ENCODE measurements around the gene VAC14. TPM values are rescaled to one million over a fixed set of nuclear protein-coding genes. Genes with fewer than 3 reads are reported as not detected.

The VAC14 gene
- total RNA-seq, 1 experiment from 2014 or later = 60.9 TPM

DNA sequence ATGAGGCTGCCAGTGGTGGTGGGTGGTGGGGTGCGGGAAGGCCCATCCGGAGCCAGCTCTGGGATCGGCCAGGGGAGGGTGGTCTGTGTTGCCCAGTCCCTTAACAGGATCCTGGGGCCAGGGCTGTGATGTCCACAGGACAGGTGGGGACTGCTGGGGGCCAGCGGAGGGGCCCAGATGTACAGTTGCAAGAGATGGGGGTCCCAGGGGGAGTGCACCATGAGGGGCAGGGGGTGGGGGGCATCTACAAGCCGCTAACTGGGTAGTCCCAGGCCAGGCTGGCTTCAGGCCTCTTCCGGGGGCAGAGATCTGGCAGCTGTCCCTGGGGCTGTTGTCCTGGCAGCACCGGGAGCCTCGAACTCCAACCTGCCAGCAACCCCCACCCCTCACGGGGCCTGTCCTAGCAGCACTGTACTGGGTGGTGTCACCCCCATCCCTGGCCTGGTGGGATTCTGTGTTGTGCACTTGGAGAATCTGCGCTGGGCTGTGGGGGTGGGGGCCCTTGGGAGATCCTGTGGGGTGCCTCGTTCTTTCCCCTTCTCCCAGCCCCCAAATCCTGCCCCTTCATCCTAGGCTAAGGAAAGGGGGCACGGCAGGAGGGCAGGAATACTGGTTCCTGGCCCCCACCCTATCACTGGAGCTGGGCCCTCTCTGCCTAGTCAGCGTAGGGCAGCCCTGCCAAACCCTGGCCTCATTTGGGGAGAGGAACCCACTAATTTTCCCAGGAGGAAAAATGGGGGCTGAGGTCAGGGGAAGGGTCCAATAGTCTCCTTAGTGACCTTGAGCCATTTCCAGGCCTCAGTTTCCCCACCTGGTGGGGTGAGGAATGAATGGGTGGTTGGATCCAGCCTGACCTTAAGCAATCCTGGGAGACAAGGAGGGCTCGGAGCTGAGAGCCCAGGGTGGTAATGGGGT is 116.6 kb downstream of the VAC14 start:
- in situ Hi-C loops (cut with HindIII; ENCODE audit: low pct_unique_long_range_greater_than_20kb, low sequenced_read_pairs) = no loop called here
- DNase-seq (ENCODE audit: low read depth, low spot score) = no peak

DNA sequence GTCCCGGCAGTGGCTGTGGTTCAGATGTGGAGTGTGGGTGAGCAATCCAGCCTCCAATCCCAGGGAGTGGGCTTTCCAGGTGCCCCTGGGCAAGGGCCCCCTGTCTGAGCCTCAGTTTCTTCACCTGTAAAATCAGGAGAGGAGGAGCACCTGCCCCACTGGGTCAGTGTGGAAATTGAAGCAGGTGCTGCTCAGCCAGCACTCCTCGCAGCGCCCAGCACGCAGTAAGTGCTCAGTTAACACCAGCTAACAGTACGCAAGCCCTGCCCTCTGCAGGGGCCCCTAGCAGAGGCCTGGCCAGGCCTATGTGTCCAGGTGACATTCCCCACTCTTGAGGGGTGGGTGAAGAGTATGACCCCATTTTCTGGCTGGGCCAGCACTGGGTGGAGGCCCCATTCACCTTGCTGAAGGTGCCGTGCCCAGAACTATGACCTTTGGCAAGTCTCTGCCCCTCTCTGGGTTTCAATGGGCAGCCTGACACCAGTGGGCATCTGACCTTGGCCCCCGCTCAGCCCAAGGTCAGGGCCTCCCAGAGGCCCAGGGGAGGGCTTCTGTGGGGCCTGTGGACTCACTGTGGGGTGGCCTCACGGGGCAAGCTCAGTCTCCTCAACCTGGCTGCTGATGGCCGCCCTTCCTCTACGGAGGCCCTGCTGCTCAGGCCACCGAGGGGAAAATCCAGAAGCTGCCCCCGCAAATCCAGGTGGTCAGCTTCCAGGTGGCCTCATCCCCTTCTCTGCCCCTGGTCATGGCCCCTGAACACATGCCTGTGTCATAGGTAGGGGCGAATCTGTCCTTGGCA is 117.6 kb downstream of the VAC14 start:
- in situ Hi-C loops (cut with HindIII; ENCODE audit: low pct_unique_long_range_greater_than_20kb, low sequenced_read_pairs) = no loop called here
- no peak for DNase-seq (ENCODE audit: low read depth, low spot score)

DNA sequence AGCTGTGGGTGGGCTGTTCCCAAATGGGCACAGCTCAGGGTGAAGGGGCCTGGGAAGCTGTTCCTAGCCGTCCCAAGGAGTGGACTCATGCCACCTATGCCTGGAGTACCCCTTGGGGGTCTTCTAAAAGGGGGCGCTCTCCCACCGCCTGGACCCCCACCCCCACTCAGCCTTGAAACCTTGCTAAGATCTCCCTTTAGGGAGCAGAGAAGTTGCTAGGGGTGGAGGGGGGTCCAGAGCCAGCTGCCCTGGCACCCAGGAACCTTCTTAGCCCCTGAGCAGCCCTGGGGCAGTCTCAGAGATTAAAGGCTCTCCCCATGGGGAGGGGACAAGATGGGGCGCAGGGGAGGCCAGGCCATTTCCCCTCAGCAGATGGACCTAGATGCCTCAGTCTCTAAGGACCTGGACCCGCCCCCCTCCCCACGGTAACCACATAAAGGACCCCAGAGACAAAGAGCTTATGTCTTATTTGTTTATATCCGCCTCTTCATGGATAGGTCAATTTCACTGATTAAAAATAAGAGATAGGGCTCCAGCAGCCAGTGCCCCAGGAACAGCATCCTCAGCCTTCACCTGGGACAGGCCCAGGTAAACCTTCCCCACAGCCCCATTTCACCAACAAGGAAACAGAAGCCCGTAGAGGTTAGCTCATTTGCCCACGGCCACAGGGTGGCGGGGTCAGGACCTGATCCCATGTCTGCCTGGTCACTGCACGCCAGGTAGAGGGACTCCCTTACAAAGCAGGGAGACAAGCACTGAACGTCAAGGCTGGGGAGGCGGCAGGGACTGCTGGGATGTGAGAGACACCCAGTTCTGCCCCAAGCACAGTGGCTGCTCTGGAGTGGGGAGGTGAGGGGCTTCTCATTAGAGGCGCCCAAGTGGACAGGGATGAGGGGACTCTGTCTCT is 118.5 kb downstream of the VAC14 start:
- in situ Hi-C loops (cut with HindIII; ENCODE audit: low pct_unique_long_range_greater_than_20kb, low sequenced_read_pairs) = no loop called here

DNA sequence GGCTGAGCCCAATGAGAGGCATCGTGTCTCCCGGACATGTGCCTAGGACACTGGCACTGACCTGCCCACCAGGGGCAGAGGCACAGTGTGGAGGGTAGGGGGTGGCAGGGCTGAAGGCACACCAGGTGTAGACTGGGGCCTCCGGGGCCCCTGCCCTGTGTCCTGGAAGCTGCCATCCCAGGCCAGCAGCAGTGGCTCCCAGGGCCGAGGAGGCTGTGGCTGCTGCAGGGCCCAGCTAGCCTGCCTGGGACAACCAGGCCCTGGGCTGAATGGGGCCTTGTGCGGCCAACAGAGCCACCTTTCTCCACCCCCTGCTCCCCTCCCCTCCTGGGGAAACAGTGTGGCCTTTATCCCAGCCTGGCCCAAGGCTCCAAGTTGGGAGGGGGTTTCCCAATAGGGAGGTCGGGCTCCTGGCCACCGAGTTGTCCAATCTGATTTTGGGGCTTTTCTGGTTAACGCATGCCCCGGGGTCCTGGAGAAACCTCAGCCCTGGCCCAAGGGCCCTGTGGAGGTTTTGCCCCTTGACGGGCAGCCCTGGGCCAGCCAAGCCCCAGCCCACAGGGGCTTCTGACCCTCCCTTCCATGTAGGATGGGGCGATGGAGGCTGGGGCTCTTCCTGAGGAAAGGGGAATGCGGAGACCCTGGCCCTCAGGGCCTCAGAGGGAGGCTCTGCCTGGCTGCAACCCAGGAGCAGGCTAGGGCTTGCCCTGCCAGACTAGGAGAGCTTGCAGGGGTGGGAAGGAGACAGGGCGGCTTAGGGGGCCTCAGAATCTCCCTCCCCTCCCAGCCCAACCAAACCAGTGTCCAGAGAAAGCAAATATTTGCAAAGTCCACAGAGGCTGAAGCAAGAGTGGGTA is 119.3 kb downstream of the VAC14 start:
- in situ Hi-C loops (cut with HindIII; ENCODE audit: low pct_unique_long_range_greater_than_20kb, low sequenced_read_pairs) = no loop called here
- peak; percentile 80 for DNase-seq (ENCODE audit: low read depth, low spot score)

More for the DNA sequence above, 118.5 kb downstream of the VAC14 start:
- DNase-seq (ENCODE audit: low read depth, low spot score) = no peak

DNA sequence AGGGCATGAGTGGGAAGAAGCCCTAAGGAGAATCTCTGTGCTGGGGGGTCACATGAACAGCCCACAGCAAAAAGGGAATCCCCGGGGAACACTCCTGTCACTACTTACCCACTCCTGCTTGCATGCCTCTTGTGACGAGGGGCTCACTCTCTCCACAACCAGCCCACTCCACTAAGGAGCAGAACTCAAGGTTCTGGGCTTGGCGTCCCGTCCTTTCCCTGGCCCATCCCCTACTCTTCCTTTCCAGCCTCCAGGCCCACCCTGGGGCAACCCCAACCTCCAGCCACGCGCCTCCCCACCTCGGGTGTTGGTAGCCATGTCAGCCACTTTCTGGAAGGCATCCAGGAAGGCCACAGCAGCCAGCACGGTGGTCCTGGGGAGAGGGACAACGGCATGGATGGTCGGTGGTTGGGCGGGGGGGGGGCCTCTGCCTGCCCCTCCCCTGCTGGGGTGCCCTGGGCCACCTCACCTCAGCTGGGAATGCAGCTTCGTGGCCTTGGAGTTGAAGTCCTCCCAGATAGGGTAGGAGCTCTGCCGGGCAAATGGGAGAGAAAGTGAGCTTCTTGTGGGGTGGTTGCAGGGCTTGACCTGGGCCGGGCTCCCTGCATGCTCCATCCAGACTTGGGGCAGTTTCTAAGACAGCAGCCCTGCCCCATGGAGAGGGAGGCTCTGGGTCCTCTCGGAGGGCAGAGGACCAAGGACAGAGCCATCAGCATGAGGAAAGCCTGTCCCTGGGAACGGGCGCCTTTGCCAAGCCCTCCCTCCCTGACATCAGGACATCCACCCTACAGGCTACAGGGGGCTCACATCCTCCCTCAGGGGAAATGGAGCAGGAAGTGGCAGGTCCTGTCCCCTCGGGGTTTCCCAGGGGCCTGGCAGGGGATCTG is 120.2 kb downstream of the VAC14 start:
- in situ Hi-C loops (cut with HindIII; ENCODE audit: low pct_unique_long_range_greater_than_20kb, low sequenced_read_pairs) = no loop called here

DNA sequence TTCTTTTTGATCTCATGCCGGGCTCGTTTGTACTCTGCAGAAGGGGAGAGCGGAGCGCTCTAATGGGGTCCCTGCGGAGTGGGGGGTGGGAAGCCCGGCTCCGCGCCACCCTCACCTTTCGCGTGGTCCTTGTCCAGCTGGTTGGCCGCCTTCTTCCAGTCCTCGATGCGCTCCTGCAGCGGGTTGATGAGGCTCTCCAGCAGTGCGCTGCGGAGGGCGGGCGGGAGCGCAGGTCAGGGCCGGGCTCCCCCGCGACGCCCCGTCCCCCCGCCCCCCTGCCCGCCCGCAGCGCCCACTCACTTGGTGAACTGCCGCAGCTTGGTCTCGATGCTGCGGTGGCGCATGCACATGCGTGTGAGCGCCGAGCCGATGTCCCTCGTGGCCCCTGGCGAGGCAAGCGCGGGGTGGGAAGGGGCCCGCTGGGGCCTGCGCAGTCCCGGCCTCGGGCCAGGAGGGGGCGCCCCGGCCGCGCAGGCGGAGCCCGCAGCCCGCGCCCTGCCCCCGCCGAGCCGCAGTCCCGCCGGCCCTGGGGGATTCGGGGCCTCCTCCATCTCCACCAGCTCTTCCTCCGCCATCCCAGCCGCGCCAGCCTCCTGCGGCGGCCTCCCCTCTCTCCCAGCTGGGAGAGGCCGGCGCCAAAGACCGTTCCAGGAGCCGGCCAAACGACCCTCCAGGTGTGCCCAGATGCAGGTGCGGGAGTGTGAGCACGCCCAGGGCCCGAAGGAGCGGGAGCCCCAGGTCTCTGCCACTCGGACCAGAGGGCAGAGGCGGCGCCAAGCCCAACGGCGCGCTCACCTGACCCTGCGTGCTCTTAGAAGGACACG is 121.1 kb downstream of the VAC14 start:
- no peak for DNase-seq (ENCODE audit: low read depth, low spot score)
- in situ Hi-C loops (cut with HindIII; ENCODE audit: low pct_unique_long_range_greater_than_20kb, low sequenced_read_pairs) = no loop called here

More for the DNA sequence above, 120.2 kb downstream of the VAC14 start:
- DNase-seq (ENCODE audit: low read depth, low spot score) = no peak

DNA sequence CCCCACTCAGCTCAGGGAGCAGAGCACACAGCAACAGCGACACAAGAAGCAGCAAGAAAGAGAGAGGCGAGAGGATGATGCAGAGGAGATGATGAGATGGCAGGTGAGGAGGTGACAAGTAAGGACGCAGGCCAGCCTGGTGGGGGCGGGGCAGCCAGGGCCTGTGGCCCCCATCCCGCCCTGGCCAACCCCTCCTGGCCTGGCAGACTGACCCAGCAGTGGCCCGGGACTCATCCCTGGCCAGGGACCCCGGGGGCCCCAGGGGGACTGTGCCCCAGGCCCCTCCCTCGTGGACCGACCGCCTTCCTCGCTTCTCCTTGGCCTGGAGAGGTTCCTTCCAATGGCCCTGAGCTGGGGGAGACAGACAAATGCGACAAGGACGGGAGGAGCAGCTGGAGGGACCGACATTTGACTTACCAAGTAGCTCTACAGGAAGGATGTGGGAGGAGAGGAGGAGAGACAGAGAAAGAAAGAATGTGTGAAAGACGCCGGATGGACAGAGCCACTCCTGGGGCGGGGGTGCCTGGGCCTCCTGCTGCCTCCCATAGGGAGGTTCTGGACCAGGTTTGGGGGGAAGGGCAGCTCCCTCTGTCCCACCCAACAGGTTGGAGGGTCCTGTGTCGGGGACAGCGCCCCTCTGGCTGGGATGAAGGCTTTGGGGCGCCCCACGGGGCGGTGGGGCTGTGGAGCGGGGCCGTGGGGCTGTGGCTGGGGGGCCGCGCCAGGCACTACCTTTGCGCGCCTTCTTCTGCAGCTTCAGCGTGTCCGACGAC is 121.9 kb downstream of the VAC14 start:
- DNase-seq (ENCODE audit: low read depth, low spot score) = no peak
- in situ Hi-C loops (cut with HindIII; ENCODE audit: low pct_unique_long_range_greater_than_20kb, low sequenced_read_pairs) = no loop called here

DNA sequence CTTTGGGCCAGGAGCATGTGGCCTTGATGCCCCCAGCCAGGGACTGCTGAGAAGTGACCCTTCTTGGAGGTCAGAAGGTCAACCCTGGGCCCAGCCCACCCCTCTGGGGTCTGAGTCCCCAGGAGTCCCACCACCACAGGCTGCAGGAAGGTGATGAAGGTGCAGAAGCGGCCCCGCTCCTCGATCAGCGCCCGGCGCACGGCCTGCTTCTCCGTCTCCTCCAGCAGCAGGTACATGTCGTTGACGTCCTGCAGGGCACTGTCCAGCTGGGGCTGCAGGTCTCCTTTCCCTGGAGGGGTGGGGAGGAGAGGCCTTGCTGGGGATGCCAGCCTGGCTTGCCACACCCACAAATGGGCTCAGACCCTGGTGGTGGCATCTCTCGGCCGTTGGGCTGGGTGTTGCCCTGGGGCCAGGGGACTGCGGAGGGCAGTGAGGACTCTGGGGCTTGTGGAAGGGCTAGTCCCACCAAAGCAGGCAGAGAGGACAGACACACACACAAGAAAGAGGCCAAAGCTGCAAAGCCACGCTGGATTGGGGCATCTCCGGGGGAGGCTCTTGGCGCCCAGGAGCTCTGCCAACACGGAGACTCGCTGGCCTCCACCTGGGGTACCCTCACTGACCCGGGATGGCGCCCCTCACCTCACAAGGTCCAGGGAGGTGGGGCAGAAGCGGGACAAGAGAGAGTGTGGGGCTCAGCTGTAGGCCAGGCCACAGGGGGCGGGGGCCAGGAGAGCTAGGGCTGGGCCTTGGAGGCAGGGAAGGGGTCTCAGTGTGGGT is 122.6 kb downstream of the VAC14 start:
- no peak for DNase-seq (ENCODE audit: low read depth, low spot score)
- in situ Hi-C loops (cut with HindIII; ENCODE audit: low pct_unique_long_range_greater_than_20kb, low sequenced_read_pairs) = no loop called here

DNA sequence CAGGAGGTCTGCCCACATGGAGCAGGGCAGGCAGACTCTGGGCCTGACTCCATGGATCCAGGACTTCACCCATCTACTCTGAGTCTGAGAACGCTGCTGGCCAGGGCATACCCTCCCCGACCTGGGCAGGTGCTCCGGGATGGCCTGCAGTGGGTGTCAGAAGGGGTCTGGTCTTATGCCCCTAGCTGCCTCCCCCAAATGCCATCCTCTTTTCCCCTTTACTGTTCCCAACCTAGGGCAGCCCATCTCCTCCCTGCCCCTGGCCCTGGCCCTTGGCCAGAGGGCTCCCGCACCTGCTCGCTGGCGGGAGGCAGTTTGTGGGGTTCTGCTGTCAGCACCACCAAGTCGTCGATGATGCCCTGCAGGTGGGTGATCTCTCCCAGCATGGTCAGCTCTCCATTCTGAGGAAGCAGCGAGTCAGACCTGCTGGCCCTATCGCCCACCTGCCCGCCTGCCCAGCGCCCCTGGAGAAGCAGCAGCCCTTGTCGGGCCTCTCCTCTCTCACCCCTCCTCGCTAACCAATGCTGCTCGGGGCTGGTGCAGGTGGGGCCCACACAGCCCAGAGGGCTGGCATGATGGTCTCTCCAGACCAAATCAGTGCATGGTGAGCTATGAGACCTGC is 123.3 kb downstream of the VAC14 start:
- no peak for DNase-seq (ENCODE audit: low read depth, low spot score)
- in situ Hi-C loops (cut with HindIII; ENCODE audit: low pct_unique_long_range_greater_than_20kb, low sequenced_read_pairs) = no loop called here

DNA sequence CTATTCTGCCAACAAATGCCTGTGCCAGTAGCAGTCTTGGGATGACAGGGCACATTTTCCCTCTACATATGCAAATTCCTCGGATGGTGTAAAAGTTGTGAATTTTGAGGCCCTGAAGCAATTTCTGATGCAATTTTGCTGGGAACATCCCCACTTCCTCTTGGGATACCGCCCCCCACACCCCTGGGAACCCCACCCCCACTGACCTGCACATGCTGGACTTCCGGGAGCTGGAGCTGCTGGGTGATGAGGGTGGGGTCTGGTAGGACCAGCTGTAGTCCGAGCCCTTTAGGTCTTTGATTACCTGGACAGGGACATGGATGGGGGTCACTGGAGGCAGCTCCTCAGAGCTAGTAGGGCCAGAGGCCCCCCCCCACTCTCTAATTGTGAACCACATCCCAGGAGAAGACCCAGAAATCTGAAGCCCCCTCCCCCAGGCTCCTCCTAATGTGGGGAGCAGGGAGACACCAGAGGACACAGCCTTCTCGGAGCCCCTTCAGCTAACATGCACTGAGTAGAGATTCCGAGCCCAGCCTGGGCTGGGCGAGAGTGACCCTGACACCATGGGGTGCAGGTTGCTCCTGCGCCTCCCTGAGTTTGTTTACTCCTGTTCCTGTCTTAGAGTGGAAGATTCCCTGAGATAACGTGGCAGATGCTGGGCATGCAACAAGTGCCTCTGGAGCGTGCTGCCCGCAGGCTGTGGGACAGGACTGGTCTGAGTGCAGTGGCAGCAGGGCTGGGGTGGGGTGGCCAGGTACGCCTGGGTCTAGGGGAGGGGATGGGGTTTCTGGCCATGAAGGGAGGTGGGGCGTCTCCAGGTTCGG is 124.1 kb downstream of the VAC14 start:
- no peak for DNase-seq (ENCODE audit: low read depth, low spot score)
- in situ Hi-C loops (cut with HindIII; ENCODE audit: low pct_unique_long_range_greater_than_20kb, low sequenced_read_pairs) = no loop called here

DNA sequence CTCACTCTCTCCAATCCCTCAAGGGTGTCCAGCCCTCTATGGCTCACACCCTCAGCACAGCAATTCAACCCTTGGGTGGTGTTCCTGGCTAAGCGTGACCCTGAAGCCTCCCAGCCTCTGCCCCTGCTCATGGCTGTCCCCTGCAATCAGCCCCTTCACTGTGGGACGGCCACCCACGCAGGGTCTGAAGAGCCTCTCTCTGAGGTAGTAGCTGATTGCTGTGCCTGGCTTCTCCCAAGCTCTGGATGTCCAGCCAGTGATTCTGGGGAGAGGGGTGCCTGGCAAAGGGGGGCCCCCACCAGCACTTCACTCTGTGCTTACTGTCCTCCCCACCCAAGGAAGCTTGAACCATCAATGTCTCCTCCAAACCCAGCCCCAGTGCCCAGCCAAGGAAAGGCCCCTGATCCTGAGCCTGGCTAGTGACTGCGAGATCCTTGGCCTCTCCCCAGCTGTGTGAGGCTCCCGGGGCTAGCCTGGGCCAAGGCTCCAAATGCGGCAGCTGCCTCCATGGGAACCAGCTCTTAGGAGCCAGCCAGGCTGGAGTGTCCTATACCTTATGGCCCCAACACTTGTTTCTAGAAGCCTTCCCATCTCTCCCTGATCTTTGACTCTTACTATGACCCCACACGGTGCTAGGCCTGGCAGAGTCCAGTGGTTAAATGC is 125.0 kb downstream of the VAC14 start:
- in situ Hi-C loops (cut with HindIII; ENCODE audit: low pct_unique_long_range_greater_than_20kb, low sequenced_read_pairs) = no loop called here
- DNase-seq (ENCODE audit: low read depth, low spot score) = no peak

DNA sequence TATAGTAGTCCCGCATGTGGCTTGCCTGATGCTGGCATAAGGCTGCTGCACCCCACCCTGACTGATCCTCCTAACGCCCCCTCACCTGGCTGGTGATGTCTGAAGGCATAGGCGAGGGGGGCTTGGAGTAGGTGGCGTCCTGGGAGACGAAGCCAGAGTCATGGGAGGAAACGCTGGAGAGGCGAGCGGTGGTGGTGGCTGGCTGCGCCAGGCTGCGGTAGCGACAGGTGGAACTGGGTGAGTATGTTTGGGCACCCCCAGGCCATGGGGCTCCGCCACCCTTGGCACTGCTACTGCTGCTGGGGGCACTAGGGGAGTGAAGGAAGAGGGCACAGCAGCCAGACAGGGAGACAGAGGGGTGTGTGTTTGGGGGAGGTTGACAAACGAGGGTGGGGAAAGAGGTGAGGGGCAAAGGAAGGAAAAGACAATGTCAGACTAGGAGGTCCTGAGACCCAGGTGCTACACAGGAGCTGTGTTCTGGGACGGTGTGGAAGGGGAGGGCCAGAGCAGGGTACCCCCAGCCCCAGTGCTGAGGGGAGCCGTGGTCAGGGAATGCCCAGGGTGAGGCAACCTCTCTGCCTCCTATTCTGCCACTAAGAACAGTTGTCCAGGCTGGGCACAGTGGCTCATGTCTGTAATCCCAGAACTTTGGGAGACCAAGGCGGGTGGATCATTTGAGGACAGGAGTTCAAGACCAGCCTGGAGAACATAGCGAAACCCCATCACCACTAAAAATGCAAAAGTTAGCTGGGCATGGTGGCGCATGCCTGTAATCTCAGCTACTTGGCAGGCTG is 126.5 kb downstream of the VAC14 start:
- no peak for DNase-seq (ENCODE audit: low read depth, low spot score)
- in situ Hi-C loops (cut with HindIII; ENCODE audit: low pct_unique_long_range_greater_than_20kb, low sequenced_read_pairs) = no loop called here
